B cell (primary cell): ENCODE measurements around the gene CIDEC. TPM values are rescaled to one million over a fixed set of nuclear protein-coding genes. Genes with fewer than 3 reads are reported as not detected.
A peak's percentile ranks its signal among the peaks of the same experiment; 100 is the strongest.

Experiments used
- ATAC-seq: fragments of 200-7000 bp; cut with Tn5 transposase; one replicate; pipeline ENCODE4 v1.10.0; 2021; ENCODE audit warnings: low read depth, mild to moderate bottlenecking, moderate number of reproducible peaks, moderate library complexity
- CTCF ChIA-PET: fragments of 350-600 bp; sonication (Branson Sonifier 250); formaldehyde crosslinking; loops from one replicate; lab custom pipeline; 2021; ENCODE audit warnings: antibody characterized with exemption, inconsistent platforms; lab: Charles Lee
- POLR2A ChIA-PET: fragments of 350-600 bp; sonication (Branson Sonifier 250); formaldehyde crosslinking; loops from one replicate; lab custom pipeline; 2021; ENCODE audit warnings: antibody characterized with exemption; lab: Charles Lee
- DNase-seq: peaks from one replicate; pipeline ENCODE4 v3.0.0; 2013
- H2AFZ ChIP-seq: 2 replicates; pipeline ENCODE4 v1.6.1; 2012; ENCODE audit warnings: mild to moderate bottlenecking, low read depth, low read length; ENCODE audit not compliant: insufficient read depth, poor library complexity, severe bottlenecking
- H3K27ac ChIP-seq, 2 donors: 1 replicate in 1 of 2; 2 replicates in 1 of 2; pipeline ENCODE4 v1.5.1; 2012 to 2013; ENCODE audit warnings: low read length in 2 of 2, mild to moderate bottlenecking in 2 of 2, moderate library complexity in 1 of 2
- H3K27me3 ChIP-seq, 4 experiments: fragments of 200-600 bp in 1 of 4; sonication (generic) in 1 of 4; replicated peaks in 1 of 4; 1 replicate in 2 of 4; 2 replicates in 2 of 4; pipeline versions ENCODE4 v1.6.1 to v1.7.0; 2013 to 2016; ENCODE audit warnings: low read length in 3 of 4, mild to moderate bottlenecking in 2 of 4, mixed read lengths in 1 of 4, moderate library complexity in 1 of 4; ENCODE audit not compliant: insufficient read depth in 4 of 4, control insufficient read depth in 3 of 4; ENCODE audit errors: control extremely low read depth in 1 of 4
- H3K36me3 ChIP-seq, 2 experiments: replicated peaks in 1 of 2; 1 replicate in 1 of 2; 2 replicates in 1 of 2; pipeline versions ENCODE4 v1.6.1 to v1.7.1; 2013; ENCODE audit warnings: low read length in 1 of 2; ENCODE audit not compliant: insufficient read depth in 2 of 2, control insufficient read depth in 1 of 2; ENCODE audit errors: control extremely low read depth in 1 of 2, extremely low read depth in 1 of 2
- H3K4me1 ChIP-seq, 2 donors: fragments of 200-600 bp in 1 of 2; sonication (generic) in 1 of 2; 1 replicate in 1 of 2; 2 replicates in 1 of 2; pipeline versions ENCODE4 v1.5.1 to v1.6.1; 2013 to 2017; ENCODE audit warnings: low read length in 2 of 2; ENCODE audit not compliant: control insufficient read depth in 2 of 2, insufficient read depth in 2 of 2
- H3K4me2 ChIP-seq: replicated peaks from 2 replicates; pipeline ENCODE3; 2012; ENCODE audit warnings: mild to moderate bottlenecking, low read depth, low read length; ENCODE audit not compliant: poor library complexity, severe bottlenecking
- H3K4me3 ChIP-seq, 5 experiments: fragments of 200-600 bp in 1 of 5; sonication (generic) in 1 of 5; 1 replicate in 3 of 5; 2 replicates in 2 of 5; pipeline versions ENCODE4 v1.5.1 to v1.7.0; 2011 to 2016; ENCODE audit warnings: low read length in 4 of 5, mild to moderate bottlenecking in 4 of 5, low read depth in 2 of 5, control low read depth in 1 of 5, moderate library complexity in 1 of 5; ENCODE audit not compliant: insufficient read depth in 1 of 5; ENCODE audit errors: control extremely low read depth in 1 of 5, extremely low read depth in 1 of 5
- H3K79me2 ChIP-seq: fragments of 200-600 bp; sonication (generic); one replicate; pipeline ENCODE4 v1.6.0; 2016; ENCODE audit warnings: low read length; ENCODE audit not compliant: control insufficient read depth, insufficient read depth
- H3K9ac ChIP-seq: fragments of 200-600 bp; sonication (generic); 2 replicates; pipeline ENCODE4 v1.6.1; 2017; ENCODE audit warnings: mild to moderate bottlenecking, low read length, moderate library complexity
- H3K9me3 ChIP-seq, 3 donors: one replicate each; pipeline versions ENCODE4 v1.6.1 to v1.7.1; 2013; ENCODE audit warnings: low read length in 2 of 3; ENCODE audit not compliant: control insufficient read depth in 2 of 3, insufficient read depth in 1 of 3; ENCODE audit errors: control extremely low read depth in 1 of 3
- H4K20me1 ChIP-seq: 2 replicates; pipeline ENCODE4 v1.6.0; 2012; ENCODE audit warnings: mild to moderate bottlenecking, low read length; ENCODE audit not compliant: insufficient read depth, control insufficient read depth, poor library complexity, severe bottlenecking
- H3K27ac Mint-ChIP-seq: one replicate; pipeline ENCODE4 v1.8.0; 2021; ENCODE audit warnings: mixed read lengths
- H3K27me3 Mint-ChIP-seq: one replicate; pipeline ENCODE4 v1.8.0; 2021; ENCODE audit warnings: mixed read lengths
- H3K4me1 Mint-ChIP-seq: one replicate; pipeline ENCODE4 v1.8.0; 2021; ENCODE audit warnings: mixed read lengths
- H3K4me3 Mint-ChIP-seq: one replicate; pipeline ENCODE4 v1.8.0; 2021; ENCODE audit warnings: mixed read lengths
- H3K9me3 Mint-ChIP-seq: one replicate; pipeline ENCODE4 v1.8.0; 2022; ENCODE audit warnings: mixed read lengths; ENCODE audit not compliant: insufficient read depth
- CTCF ChIP-seq: fragments of 200-600 bp; IDR thresholded peaks from one replicate; pipeline ENCODE4 v1.8.0; 2022; ENCODE audit warnings: antibody characterized with exemption, mild to moderate bottlenecking
- EZH2 ChIP-seq: IDR thresholded peaks from 2 replicates; pipeline ENCODE4 v1.6.1; 2012; ENCODE audit warnings: borderline replicate concordance, low read depth, mild to moderate bottlenecking, moderate library complexity, low read length; ENCODE audit not compliant: insufficient read depth, poor library complexity, severe bottlenecking
- WGBS: methylation state at CpG from one replicate; pipeline ENCODE4 v1.1.5; 2013; ENCODE audit warnings: missing lambda C conversion rate; ENCODE audit not compliant: insufficient coverage; 5-methylcytosine and 5-hydroxymethylcytosine counted together
- intact Hi-C: fragments of 100-400 bp; cut with micrococcal nuclease; formaldehyde crosslinking; loops from one replicate; pipeline ENCODE4 v1.10.0; 2022
- polyA plus RNA-seq: library from polyadenylated mRNA; depleted of rRNA; stranded (reverse); fragments of >200 nt; gene quantifications from 2 replicates; pipeline ENCODE4 v1.2.3, GENCODE V29; 2012
- total RNA-seq, 2 donors: library from RNA; stranded (reverse); fragments of 120-200 nt in 1 of 2; gene quantifications; 1 replicate in 1 of 2; 2 replicates in 1 of 2; pipeline versions ENCODE4 v1.2.3 to v1.2.4, GENCODE V29; 2013 to 2022

The CIDEC gene
- total and polyA plus RNA-seq, 2 donors (not counting 1 experiment from before 2014, with no cell fraction given), result not detected

- TF ChIP-seq EZH2 (no peak), CTCF (no peak)
- Histone ChIP-seq H4K20me1 (no peaks in the 10 kb centered on the region), H3K27me3 (peaks cover 0 to 29% (median 9%) of the 10 kb centered on the region in 4 experiments), H3K79me2 (no peaks in the 10 kb centered on the region), H3K4me3 (peak within 1 kb of the TSS in 4 of 5 experiments; percentile 32 to 72 (median 50)), H2AFZ (peak within 1 kb of the TSS; percentile 78), H3K27ac (no peak within 1 kb of the TSS), H3K36me3 (no peaks in the 10 kb centered on the region), H3K4me1 (peaks cover 17 to 20% of the 10 kb centered on the region in 2 donors), H3K9me3 (no peaks in the 10 kb centered on the region), H3K9ac (peak within 1 kb of the TSS; percentile 68), H3K4me2 (peak within 1 kb of the TSS; percentile 98)
- 45% methylated on average over 13 of the region's 19 CpGs for WGBS
- peak; percentile 16 for ATAC-seq
- peak; percentile 35 for DNase-seq
- ChIA-PET POLR2A (interaction anchor here (1.3 kb wide), 1 partner anchor 16 kb away, joined by 6 read pairs; no protein-coding TSS in a partner anchor), CTCF (interaction anchor here (1.2 kb wide), 1 partner anchor 14 kb away, joined by 3 read pairs; no protein-coding TSS in a partner anchor)
- Mint-ChIP-seq H3K4me3 (peak within 1 kb of the TSS; percentile 83), H3K27ac (no peak within 1 kb of the TSS), H3K27me3 (peaks cover 8% of the 10 kb centered on the region), H3K4me1 (peaks cover 15% of the 10 kb centered on the region), H3K9me3 (no peaks in the 10 kb centered on the region)
- intact Hi-C loops, result no loop called here
These were observed 37.0 kb upstream of the CIDEC start, which contains the start of gene IL17RC for GRCh38 chr3:9916734-9917680. IL17RC (plus strand) TSS chr3:9917098; CDS start chr3:9917316, 218 bp downstream.
